ENCODE results near the gene SLC26A9.

- no peak for TF ChIP-seq CTCF (conservative IDR thresholded peaks at IDR 0.05)
- TF ChIP-seq EZH2 (IDR thresholded peaks at IDR 0.05; ENCODE audit: low read depth) = no peak
Measured at GRCh38 chr1:205971082-205971481, 27.8 kb upstream of the SLC26A9 start.
